ENCODE measurements around the gene LARP4B. TPM values are rescaled to one million over a fixed set of nuclear protein-coding genes. Genes with fewer than 3 reads are reported as not detected.

LARP4B gene
- total RNA-seq, 1 experiment from 2014 or later, result 11.1 TPM

DNA sequence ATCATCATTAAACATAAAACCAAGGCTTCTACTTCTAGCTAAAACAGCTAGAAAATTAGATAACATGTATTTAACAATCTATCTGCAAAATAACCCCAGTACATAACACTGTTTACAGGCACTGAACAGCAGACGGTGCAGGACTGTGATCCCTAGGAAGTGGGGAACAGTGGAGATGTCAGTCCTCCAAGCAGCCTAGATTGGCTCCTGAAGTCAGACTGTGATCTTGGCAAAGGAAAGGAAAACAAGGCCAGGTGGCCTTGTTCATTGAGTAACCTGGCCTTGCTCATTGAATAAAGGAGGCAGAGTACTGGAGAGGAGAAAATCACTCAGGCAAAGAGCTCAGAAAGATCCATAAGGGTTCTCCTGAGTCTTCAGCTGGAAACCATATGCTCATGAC lies 164.3 kb downstream of the LARP4B start:
- peaks cover 11% of the 10 kb centered on the region for H3K9me3 ChIP-seq
- 0 out of 2 replicates have a peak, but pooled peaks cover 4% of the 10 kb centered on the region for H3K27me3 ChIP-seq
- H3K4me3 ChIP-seq, result no peak overlapping the region
- no peak for DNase-seq
- no peaks in the 10 kb centered on the region for H3K36me3 ChIP-seq

DNA sequence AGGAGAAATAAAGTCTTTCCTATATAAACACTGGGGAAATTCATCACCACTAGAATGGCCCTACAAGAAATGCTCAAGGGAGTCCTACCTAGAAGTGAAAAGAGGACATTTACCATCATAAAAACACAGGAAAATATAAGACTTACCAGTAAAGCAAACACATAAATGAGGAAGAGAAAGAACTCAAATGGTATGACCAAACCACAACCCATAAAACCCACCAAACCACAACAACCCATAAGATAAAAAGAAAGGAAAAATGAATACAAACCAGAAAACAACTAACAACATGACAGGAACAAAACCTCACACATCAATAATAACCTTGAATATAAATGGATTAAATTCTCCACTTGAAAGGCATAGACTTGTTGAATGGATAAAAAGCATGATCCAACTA lies 170.1 kb downstream of the LARP4B start:
- no peaks in the 10 kb centered on the region for H3K36me3 ChIP-seq
- no peak for DNase-seq

GRCh38 chr10:760622-761021 lies 170.9 kb downstream of the LARP4B start:
- H3K27me3 ChIP-seq, result peaks cover 4% of the 10 kb centered on the region; the same call in 1 of the 2 replicates
- peaks cover 14% of the 10 kb centered on the region for H3K9me3 ChIP-seq
- H3K4me3 ChIP-seq, result no peak overlapping the region
- DNase-seq, result no peak
- no peaks in the 10 kb centered on the region for H3K36me3 ChIP-seq

More for the DNA sequence above, 170.1 kb downstream of the LARP4B start:
- Histone ChIP-seq H3K27me3 (peaks cover 4% of the 10 kb centered on the region; the same call in 1 of the 2 replicates), H3K9me3 (peaks cover 15% of the 10 kb centered on the region), H3K4me3 (no peak overlapping the region)

DNA sequence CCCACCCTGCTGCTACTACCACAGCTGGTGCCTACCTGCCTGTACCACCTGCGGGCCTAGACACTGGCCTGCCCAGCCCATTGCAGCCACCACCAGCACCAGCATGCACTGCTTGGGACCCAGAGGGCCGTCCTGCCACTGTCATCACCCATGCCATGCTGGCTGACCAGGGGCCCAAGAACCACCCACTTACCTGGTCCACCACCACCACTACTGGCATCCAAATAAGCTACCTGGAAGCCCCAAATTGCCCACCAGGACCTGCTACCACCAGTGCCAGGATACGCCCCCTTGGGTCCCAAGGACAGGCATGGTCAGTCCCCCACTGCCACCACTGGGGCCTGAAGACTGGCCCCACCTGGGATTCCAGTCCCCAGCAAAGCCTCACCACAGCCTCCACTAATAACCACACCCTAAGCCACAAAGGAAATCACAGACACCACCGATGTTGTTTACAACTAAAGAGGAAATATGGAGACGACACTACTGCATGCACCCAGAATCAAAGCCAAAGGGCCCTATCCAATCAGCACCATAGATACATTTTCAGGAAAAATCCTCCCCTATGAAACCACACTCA lies 171.5 kb downstream of the LARP4B start:
- peaks cover 4% of the 10 kb centered on the region; the same call in 1 of the 2 replicates for H3K27me3 ChIP-seq
- no peak for DNase-seq
- no peaks in the 10 kb centered on the region for H3K36me3 ChIP-seq
- H3K4me3 ChIP-seq, result no peak overlapping the region
- H3K9me3 ChIP-seq, result peaks cover 14% of the 10 kb centered on the region

Other genes starting within 250 kb of the LARP4B start
- gene DIP2C, start 242.0 kb downstream of the LARP4B start, total RNA-seq (2014; rRNA removed; shearing (Covaris generic); ENCODE audit: low replicate concordance), result 10.7 and 10.9 TPM in 2 replicates
- gene GTPBP4, start 56.7 kb upstream of the LARP4B start, total RNA-seq (2014; rRNA removed; shearing (Covaris generic); ENCODE audit: low replicate concordance), result 71.2 and 71.3 TPM in 2 replicates
- gene IDI2, start 94.2 kb upstream of the LARP4B start, total RNA-seq (2014; rRNA removed; shearing (Covaris generic); ENCODE audit: low replicate concordance), result not detected in 2 replicates
- gene IDI1, start 117.4 kb upstream of the LARP4B start, total RNA-seq (2014; rRNA removed; shearing (Covaris generic); ENCODE audit: low replicate concordance), result 53.1 and 96.2 TPM in 2 replicates
- 5.3 and 6.3 TPM in 2 replicates for gene WDR37, start 124.7 kb upstream of the LARP4B start, total RNA-seq (2014; rRNA removed; shearing (Covaris generic); ENCODE audit: low replicate concordance)

Data from MG63 (cell line).